ENCODE results near the gene ITSN2.

DNA sequence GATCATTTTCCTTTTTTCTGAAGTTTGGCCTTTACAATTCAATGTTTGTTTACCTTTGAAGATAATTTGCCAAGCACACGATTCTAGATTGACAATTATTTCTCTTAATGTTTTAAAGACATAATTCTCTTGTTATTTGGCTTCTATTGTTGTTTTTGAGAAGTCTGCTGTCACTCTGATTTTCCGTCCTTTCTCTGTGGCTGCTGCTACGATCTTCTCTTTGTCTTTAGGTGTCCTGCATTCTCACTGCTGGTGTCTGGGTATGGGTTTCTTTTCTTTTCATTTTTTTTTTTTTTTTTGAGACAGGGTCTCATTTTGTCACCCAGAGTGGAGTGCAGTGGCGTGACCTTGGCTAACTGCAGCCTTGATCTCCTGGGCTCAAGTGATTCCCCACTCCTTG is 200.6 kb downstream of the ITSN2 start:
- TF ChIP-seq POLR2AphosphoS5 (IDR thresholded peaks at IDR 0.05; ENCODE audit: low read depth, low read length): no peak
- TF ChIP-seq PAX5 (IDR thresholded peaks at IDR 0.05; ENCODE audit: insufficient read depth, low read length, severe bottlenecking): no peak
- no peak for TF ChIP-seq TAF1 (IDR thresholded peaks at IDR 0.05; ENCODE audit: low read depth, low read length)
- TF ChIP-seq POLR2A (IDR thresholded peaks at IDR 0.05; ENCODE audit: low read depth, low read length): no peak
- no peak for TF ChIP-seq SPI1 (IDR thresholded peaks at IDR 0.05; ENCODE audit: low read depth, low read length)
